Ishikawa (cell line): ENCODE results near the gene SMARCD1.

Experiments used
- CEBPB ChIP-seq: IDR thresholded peaks from 2 replicates; pipeline ENCODE4 v1.6.1; 2012
- EGR1 ChIP-seq: IDR thresholded peaks from 2 replicates; pipeline ENCODE4 v1.6.1; 2012
- EP300 ChIP-seq: IDR thresholded peaks from 2 replicates; pipeline ENCODE4 v1.6.1; 2012; ENCODE audit warnings: borderline replicate concordance
- FOXM1 ChIP-seq: IDR thresholded peaks from 2 replicates; pipeline ENCODE4 v1.6.1; 2012; ENCODE audit warnings: low read depth, borderline replicate concordance
- NFIC ChIP-seq: IDR thresholded peaks from 2 replicates; pipeline ENCODE4 v1.6.1; 2012
- RAD21 ChIP-seq: IDR thresholded peaks from 2 replicates; pipeline ENCODE4 v1.6.1; 2012; ENCODE audit warnings: low read depth
- TAF1 ChIP-seq: IDR thresholded peaks from 2 replicates; pipeline ENCODE4 v1.6.1; 2012; ENCODE audit warnings: low read depth, mild to moderate bottlenecking
- YY1 ChIP-seq: IDR thresholded peaks from 2 replicates; pipeline ENCODE4 v1.6.1; 2012; ENCODE audit warnings: low read depth
- TF ChIP-seq, protein P1 (sequence below): IDR thresholded peaks from 2 replicates; pipeline ENCODE4 v1.6.1; 2012; ENCODE audit warnings: low read depth, mild to moderate bottlenecking

DNA sequence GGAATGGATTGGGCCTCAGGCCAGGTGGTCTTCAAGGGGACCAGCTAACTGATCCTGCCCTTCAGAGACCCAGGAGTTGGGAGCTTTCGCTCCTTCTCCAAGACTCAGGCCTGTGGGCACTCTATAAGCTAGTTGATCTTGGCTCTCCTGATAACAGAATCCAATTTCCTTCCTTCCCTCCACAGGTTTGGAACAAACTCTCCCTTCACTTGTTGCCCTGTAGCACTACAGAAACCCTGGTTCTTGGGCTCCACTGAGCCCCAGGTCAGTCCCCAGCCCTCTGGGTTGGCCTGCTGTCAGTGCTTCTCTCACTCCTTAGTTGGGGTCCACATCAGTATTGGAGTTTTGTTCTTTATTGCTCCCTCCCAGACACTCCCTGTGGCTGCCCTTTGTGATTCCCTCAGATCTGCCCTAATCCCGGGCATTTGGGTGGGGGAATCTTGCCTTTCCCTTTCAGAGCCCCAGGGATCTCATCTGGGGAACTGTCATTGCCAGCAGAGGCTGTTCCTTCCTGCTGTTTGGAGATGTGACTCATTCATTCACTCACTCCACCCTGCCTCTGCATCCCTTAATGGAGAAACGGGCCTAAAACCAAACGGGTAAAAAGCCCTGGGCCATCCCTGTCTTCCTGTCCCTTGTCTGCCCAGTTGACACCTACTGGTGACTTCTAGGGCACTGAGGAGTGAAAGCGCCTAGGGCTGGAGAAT, 14.3 kb downstream of the SMARCD1 start:
- TF ChIP-seq TAF1 (no peak), NFIC (no peak), FOXM1 (no peak), CEBPB (no peak), EGR1 (no peak), RAD21 (no peak), YY1 (no peak), EP300 (no peak)
- TF ChIP-seq, protein P1, sequence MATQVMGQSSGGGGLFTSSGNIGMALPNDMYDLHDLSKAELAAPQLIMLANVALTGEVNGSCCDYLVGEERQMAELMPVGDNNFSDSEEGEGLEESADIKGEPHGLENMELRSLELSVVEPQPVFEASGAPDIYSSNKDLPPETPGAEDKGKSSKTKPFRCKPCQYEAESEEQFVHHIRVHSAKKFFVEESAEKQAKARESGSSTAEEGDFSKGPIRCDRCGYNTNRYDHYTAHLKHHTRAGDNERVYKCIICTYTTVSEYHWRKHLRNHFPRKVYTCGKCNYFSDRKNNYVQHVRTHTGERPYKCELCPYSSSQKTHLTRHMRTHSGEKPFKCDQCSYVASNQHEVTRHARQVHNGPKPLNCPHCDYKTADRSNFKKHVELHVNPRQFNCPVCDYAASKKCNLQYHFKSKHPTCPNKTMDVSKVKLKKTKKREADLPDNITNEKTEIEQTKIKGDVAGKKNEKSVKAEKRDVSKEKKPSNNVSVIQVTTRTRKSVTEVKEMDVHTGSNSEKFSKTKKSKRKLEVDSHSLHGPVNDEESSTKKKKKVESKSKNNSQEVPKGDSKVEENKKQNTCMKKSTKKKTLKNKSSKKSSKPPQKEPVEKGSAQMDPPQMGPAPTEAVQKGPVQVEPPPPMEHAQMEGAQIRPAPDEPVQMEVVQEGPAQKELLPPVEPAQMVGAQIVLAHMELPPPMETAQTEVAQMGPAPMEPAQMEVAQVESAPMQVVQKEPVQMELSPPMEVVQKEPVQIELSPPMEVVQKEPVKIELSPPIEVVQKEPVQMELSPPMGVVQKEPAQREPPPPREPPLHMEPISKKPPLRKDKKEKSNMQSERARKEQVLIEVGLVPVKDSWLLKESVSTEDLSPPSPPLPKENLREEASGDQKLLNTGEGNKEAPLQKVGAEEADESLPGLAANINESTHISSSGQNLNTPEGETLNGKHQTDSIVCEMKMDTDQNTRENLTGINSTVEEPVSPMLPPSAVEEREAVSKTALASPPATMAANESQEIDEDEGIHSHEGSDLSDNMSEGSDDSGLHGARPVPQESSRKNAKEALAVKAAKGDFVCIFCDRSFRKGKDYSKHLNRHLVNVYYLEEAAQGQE = no peak
